Immature natural killer cell (primary cell): Measurements from ENCODE around the gene RAC3. TPM values are rescaled to one million over a fixed set of nuclear protein-coding genes. Genes with fewer than 3 reads are reported as not detected.
A peak's percentile ranks its signal among the peaks of the same experiment; 100 is the strongest.

Experiments used
- DNase-seq, 3 donors: peaks; one replicate each; pipeline ENCODE4 v3.0.0; 2022; ENCODE audit warnings: mixed read lengths in 1 of 3
- H3K27ac Mint-ChIP-seq, 6 donors: one replicate each; pipeline ENCODE4 v1.8.0; 2020; ENCODE audit warnings: mixed read lengths in 6 of 6, mild to moderate bottlenecking in 5 of 6, inconsistent platforms in 4 of 6, moderate library complexity in 3 of 6
- H3K27me3 Mint-ChIP-seq, 3 donors: one replicate each; pipeline ENCODE4 v1.8.0; 2020 to 2021; ENCODE audit warnings: low read depth in 3 of 3, mild to moderate bottlenecking in 3 of 3, mixed read lengths in 3 of 3, moderate library complexity in 3 of 3, inconsistent platforms in 1 of 3
- H3K36me3 Mint-ChIP-seq, 3 donors: one replicate each; pipeline ENCODE4 v1.8.0; 2020; ENCODE audit warnings: mixed read lengths in 3 of 3, inconsistent platforms in 2 of 3, mild to moderate bottlenecking in 2 of 3
- H3K4me1 Mint-ChIP-seq, 2 donors: one replicate each; pipeline ENCODE4 v1.8.0; 2020; ENCODE audit warnings: inconsistent platforms in 2 of 2, mild to moderate bottlenecking in 2 of 2, mixed read lengths in 2 of 2, moderate library complexity in 1 of 2
- H3K4me3 Mint-ChIP-seq, 5 donors: one replicate each; pipeline ENCODE4 v1.8.0; 2020; ENCODE audit warnings: mild to moderate bottlenecking in 5 of 5, mixed read lengths in 5 of 5, inconsistent platforms in 3 of 5, moderate library complexity in 3 of 5
- H3K9me3 Mint-ChIP-seq, 6 donors: one replicate each; pipeline ENCODE4 v1.8.0; 2020; ENCODE audit warnings: mild to moderate bottlenecking in 6 of 6, mixed read lengths in 6 of 6, inconsistent platforms in 4 of 6, moderate library complexity in 3 of 6
- polyA plus RNA-seq, 3 donors: library from polyadenylated mRNA; unstranded; fragments of 300-500 nt; fragmentation: Illumina TruSeq; gene quantifications; one replicate each; pipeline ENCODE4 v1.2.3, GENCODE V29; 2021

Gene RAC3
- polyA plus RNA-seq, 3 donors from 2014 or later, result not detected

- no peaks in the 10 kb centered on the region for H3K9me3 Mint-ChIP-seq
- no peak overlapping the region for H3K27ac Mint-ChIP-seq
- peaks cover 2 to 6% (median 5%) of the 10 kb centered on the region in 3 donors for H3K27me3 Mint-ChIP-seq
- H3K4me3 Mint-ChIP-seq, result peak overlapping the region in 4 of 5 donors; percentile 21 to 82 (median 46)
- H3K36me3 Mint-ChIP-seq, result no peaks in the 10 kb centered on the region
- DNase-seq, result no peak
- peaks cover 15 to 19% of the 10 kb centered on the region in 2 donors for H3K4me1 Mint-ChIP-seq
These were observed 10.8 kb upstream of the RAC3 start for GRCh38 chr17:82020572-82021106.

GRCh38 chr17:82021107-82021899 lies 10.2 kb upstream of the RAC3 start:
- H3K27me3 Mint-ChIP-seq, result peaks cover 2 to 6% (median 5%) of the 10 kb centered on the region in 3 donors
- H3K27ac Mint-ChIP-seq, result peak overlapping the region in 5 of 6 donors; percentile 30 to 85 (median 53)
- H3K9me3 Mint-ChIP-seq, result no peaks in the 10 kb centered on the region
- peak overlapping the region; percentile 82 to 87 (median 83) for H3K4me3 Mint-ChIP-seq
- peaks cover 15 to 20% of the 10 kb centered on the region in 2 donors for H3K4me1 Mint-ChIP-seq
- DNase-seq, result peak in 2 of 3 donors; percentile 17 to 20
- H3K36me3 Mint-ChIP-seq, result no peaks in the 10 kb centered on the region

- Mint-ChIP-seq H3K36me3 (no peaks in the 10 kb centered on the region), H3K4me1 (peaks cover 15 to 20% of the 10 kb centered on the region in 2 donors), H3K27ac (peak overlapping the region; percentile 30 to 85 (median 60)), H3K27me3 (peaks cover 2 to 6% (median 5%) of the 10 kb centered on the region in 3 donors), H3K4me3 (peak overlapping the region; percentile 82 to 87 (median 83)), H3K9me3 (no peaks in the 10 kb centered on the region)
- DNase-seq, result no peak
These were observed 9.6 kb upstream of the RAC3 start for GRCh38 chr17:82021900-82022309.

DNA sequence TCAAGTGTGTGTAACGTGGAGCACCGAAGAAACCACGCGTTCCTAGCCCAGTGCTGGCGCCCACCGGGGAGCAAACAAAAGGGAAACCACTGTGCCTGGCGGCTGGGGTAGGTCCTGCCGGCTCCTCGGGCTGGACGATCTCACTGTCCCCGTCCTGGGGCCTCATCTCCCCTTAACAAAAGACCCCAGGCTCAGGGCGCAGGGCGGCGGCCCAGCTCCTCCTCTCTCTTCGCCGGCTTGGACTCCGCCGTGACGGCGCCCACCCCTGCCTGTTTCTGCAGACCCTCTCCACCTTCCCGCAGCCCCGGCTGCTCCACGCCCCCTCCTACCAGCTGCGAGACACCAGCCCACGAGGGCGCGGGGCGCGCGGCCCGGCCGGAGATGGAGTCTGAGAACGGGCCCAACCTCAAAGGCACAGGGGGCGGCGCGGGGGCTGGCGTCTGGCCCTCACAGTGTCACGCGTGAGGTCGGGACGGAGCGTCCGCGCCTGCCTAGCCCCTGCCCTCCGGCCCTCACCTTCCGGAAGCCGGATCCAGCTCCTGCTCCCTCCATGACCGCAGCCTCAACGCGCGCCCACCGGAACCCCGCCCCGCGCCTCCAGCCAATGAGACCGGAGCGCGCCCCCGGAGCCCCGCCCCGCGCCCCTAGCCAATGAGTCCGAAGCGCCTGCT lies 9.0 kb upstream of the RAC3 start, which contains the start of gene CENPX:
Gene CENPX, minus strand, starts transcription at position 569 of the 671 bp plus-strand sequence. Its CDS starts 17 bp downstream, at position 552.
- Mint-ChIP-seq H3K36me3 (no peaks in the 10 kb centered on the region), H3K27me3 (peaks cover 0 to 6% (median 5%) of the 10 kb centered on the region in 3 donors), H3K4me1 (peaks cover 15 to 20% of the 10 kb centered on the region in 2 donors), H3K9me3 (no peaks in the 10 kb centered on the region), H3K4me3 (peak within 1 kb of the TSS; percentile 82 to 87 (median 83)), H3K27ac (peak within 1 kb of the TSS; percentile 30 to 85 (median 68))
- no peak for DNase-seq

GRCh38 chr17:82022981-82023446 lies 8.5 kb upstream of the RAC3 start, which contains the start of gene LRRC45:
LRRC45 (plus strand) TSS chr17:82023305; CDS start chr17:82023644, 339 bp downstream.
- Mint-ChIP-seq H3K9me3 (no peaks in the 10 kb centered on the region), H3K4me3 (peak within 1 kb of the TSS; percentile 82 to 87 (median 83)), H3K4me1 (peaks cover 15 to 20% of the 10 kb centered on the region in 2 donors), H3K36me3 (no peaks in the 10 kb centered on the region), H3K27ac (peak within 1 kb of the TSS in 4 of 6 donors; percentile 65 to 85 (median 68)), H3K27me3 (peaks cover 0 to 7% (median 6%) of the 10 kb centered on the region in 3 donors)
- peak; percentile 99 to 100 (median 100) for DNase-seq

- H3K27me3 Mint-ChIP-seq, result peaks cover 0 to 7% (median 6%) of the 10 kb centered on the region in 3 donors
- H3K4me3 Mint-ChIP-seq, result peak overlapping the region; percentile 69 to 87 (median 82)
- H3K36me3 Mint-ChIP-seq, result no peaks in the 10 kb centered on the region
- DNase-seq, result no peak
- peaks cover 15 to 20% of the 10 kb centered on the region in 2 donors for H3K4me1 Mint-ChIP-seq
- no peaks in the 10 kb centered on the region for H3K9me3 Mint-ChIP-seq
- H3K27ac Mint-ChIP-seq, result peak overlapping the region in 1 of 6 donors; percentile 14
These were observed 7.8 kb upstream of the RAC3 start for GRCh38 chr17:82023447-82024241.

- no peak for DNase-seq
- peaks cover 15 to 23% of the 10 kb centered on the region in 2 donors for H3K4me1 Mint-ChIP-seq
- no peak overlapping the region for H3K4me3 Mint-ChIP-seq
- no peaks in the 10 kb centered on the region for H3K9me3 Mint-ChIP-seq
- H3K36me3 Mint-ChIP-seq, result no peaks in the 10 kb centered on the region
- no peak overlapping the region for H3K27ac Mint-ChIP-seq
- H3K27me3 Mint-ChIP-seq, result peaks cover 0 to 7% (median 6%) of the 10 kb centered on the region in 3 donors
These were observed 6.6 kb upstream of the RAC3 start for GRCh38 chr17:82024859-82025258.

DNA sequence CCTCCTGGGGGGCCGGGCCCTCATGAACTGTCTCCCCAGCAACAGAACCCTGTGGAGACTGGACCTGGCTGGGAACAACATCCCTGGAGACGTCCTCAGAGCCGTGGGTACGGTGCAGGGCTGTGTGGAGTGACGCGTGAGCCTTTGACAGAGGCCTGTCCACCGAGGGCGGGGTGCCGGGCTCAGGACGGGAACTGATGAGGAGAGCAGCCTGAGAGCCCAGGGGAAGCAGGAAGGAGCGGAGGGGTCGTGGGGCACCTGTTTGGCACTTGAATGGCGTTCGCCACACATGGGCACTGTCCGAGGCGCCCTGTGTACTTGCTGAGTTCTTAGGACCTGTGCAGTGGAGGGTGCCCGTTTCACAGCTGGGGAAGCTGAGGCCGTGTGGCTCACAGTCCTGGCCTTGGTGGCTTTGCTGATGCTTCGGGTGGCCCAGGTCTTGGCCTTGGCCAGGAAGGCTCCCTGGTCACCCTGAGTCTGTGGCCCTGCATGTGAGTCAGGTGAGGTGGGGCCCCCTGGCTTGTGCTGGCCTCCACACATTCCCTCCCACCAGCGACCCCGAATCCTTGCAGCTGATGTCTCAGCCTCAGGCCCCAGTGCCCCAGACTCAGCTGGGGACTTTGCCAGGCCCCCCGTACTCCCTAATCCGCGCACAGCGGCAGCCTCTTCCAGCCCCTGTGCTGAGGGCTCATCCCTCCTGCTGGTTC lies 5.9 kb upstream of the RAC3 start:
- Mint-ChIP-seq H3K4me1 (peaks cover 15 to 25% of the 10 kb centered on the region in 2 donors), H3K36me3 (no peaks in the 10 kb centered on the region), H3K4me3 (no peak overlapping the region), H3K27me3 (peaks cover 2 to 7% (median 6%) of the 10 kb centered on the region in 3 donors), H3K9me3 (no peaks in the 10 kb centered on the region), H3K27ac (no peak overlapping the region)
- no peak for DNase-seq

- Mint-ChIP-seq H3K4me3 (peak overlapping the region in 1 of 5 donors; percentile 9), H3K4me1 (peaks cover 5 to 14% of the 10 kb centered on the region in 2 donors), H3K27ac (no peak overlapping the region), H3K36me3 (no peaks in the 10 kb centered on the region), H3K9me3 (no peaks in the 10 kb centered on the region), H3K27me3 (peaks cover 2% of the 10 kb centered on the region in 3 donors)
- no peak for DNase-seq
These were observed 3.2 kb upstream of the RAC3 start for GRCh38 chr17:82028246-82028645.

- no peaks in the 10 kb centered on the region for H3K9me3 Mint-ChIP-seq
- peaks cover 2% of the 10 kb centered on the region in 3 donors for H3K27me3 Mint-ChIP-seq
- no peak overlapping the region for H3K27ac Mint-ChIP-seq
- no peaks in the 10 kb centered on the region for H3K36me3 Mint-ChIP-seq
- peak overlapping the region in 2 of 5 donors; percentile 18 to 52 for H3K4me3 Mint-ChIP-seq
- H3K4me1 Mint-ChIP-seq, result peaks cover 2 to 11% of the 10 kb centered on the region in 2 donors
- no peak for DNase-seq
These were observed 2.5 kb upstream of the RAC3 start for GRCh38 chr17:82028966-82029365.

DNA sequence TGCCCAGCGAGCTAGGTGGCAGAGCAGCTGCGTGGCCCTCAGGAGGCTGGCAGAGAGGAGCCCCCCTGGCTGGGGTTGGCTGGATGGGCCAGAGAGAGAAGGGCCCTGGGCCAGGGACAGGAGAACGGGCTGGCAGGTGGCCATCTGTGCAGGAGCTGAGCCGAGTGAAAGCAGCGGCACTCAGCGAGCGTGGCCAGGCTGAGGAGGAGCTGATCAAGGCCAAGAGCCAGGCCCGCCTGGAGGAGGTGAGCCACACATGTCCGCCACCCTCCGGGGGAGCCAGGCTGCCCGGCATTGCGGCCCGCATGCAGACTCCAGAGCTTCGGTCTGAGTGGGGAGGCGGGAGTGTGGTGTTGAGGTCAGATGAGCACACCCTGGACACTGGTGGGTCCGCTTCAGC lies 2.1 kb upstream of the RAC3 start:
- no peaks in the 10 kb centered on the region for H3K36me3 Mint-ChIP-seq
- H3K4me1 Mint-ChIP-seq, result peaks cover 0 to 9% of the 10 kb centered on the region in 2 donors

GRCh38 chr17:82029990-82030469 lies 1.4 kb upstream of the RAC3 start:
- H3K27ac Mint-ChIP-seq, result no peak overlapping the region
- peaks cover 2 to 11% of the 10 kb centered on the region in 2 donors for H3K4me1 Mint-ChIP-seq
- H3K27me3 Mint-ChIP-seq, result peaks cover 2 to 3% (median 2%) of the 10 kb centered on the region in 3 donors
- peak overlapping the region in 2 of 5 donors; percentile 62 to 75 for H3K4me3 Mint-ChIP-seq
- DNase-seq, result no peak
- H3K36me3 Mint-ChIP-seq, result peaks cover 0 to 1% (median under 1%) of the 10 kb centered on the region in 3 donors
- no peaks in the 10 kb centered on the region for H3K9me3 Mint-ChIP-seq

More for the DNA sequence above, 2.1 kb upstream of the RAC3 start:
- Mint-ChIP-seq H3K9me3 (no peaks in the 10 kb centered on the region), H3K4me3 (peak overlapping the region in 3 of 5 donors; percentile 62 to 75 (median 65)), H3K27me3 (peaks cover 2% of the 10 kb centered on the region in 3 donors), H3K27ac (no peak overlapping the region)
- DNase-seq, result no peak
